ENCODE results near the gene CEBPZ. TPM values are rescaled to one million over a fixed set of nuclear protein-coding genes. Genes with fewer than 3 reads are reported as not detected.

The CEBPZ gene
- total RNA-seq, 1 donor from 2014 or later: 41.2 TPM

GRCh38 chr2:37156071-37156856 lies 75.1 kb downstream of the CEBPZ start:
- H3K27me3 Mint-ChIP-seq (ENCODE audit: unreplicated experiment): peaks cover 2% of the 10 kb centered on the region
- peaks cover 30% of the 10 kb centered on the region for H3K4me1 Mint-ChIP-seq (ENCODE audit: unreplicated experiment)
- H3K9me3 Mint-ChIP-seq (ENCODE audit: unreplicated experiment): no peaks in the 10 kb centered on the region
- peaks cover 13% of the 10 kb centered on the region for H3K36me3 Mint-ChIP-seq (ENCODE audit: low read depth, unreplicated experiment)
- DNase-seq (ENCODE audit: low spot score): peak; percentile 7
- H3K27ac Mint-ChIP-seq (ENCODE audit: unreplicated experiment): peak overlapping the region; percentile 66
- H3K4me3 Mint-ChIP-seq (ENCODE audit: unreplicated experiment): peak overlapping the region; percentile 91
- TF ChIP-seq CTCF (IDR thresholded peaks at IDR 0.05; ENCODE audit: unreplicated experiment): no peak

GRCh38 chr2:37154785-37155184 lies 76.6 kb downstream of the CEBPZ start:
- peaks cover 13% of the 10 kb centered on the region for H3K36me3 Mint-ChIP-seq (ENCODE audit: low read depth, unreplicated experiment)
- no peaks in the 10 kb centered on the region for H3K9me3 Mint-ChIP-seq (ENCODE audit: unreplicated experiment)
- DNase-seq (ENCODE audit: low spot score): no peak
- no peak overlapping the region for H3K27ac Mint-ChIP-seq (ENCODE audit: unreplicated experiment)
- TF ChIP-seq CTCF (IDR thresholded peaks at IDR 0.05; ENCODE audit: unreplicated experiment): no peak
- H3K4me3 Mint-ChIP-seq (ENCODE audit: unreplicated experiment): peak overlapping the region; percentile 63
- H3K4me1 Mint-ChIP-seq (ENCODE audit: unreplicated experiment): peaks cover 42% of the 10 kb centered on the region
- H3K27me3 Mint-ChIP-seq (ENCODE audit: unreplicated experiment): peaks cover 2% of the 10 kb centered on the region

- no peak for DNase-seq (ENCODE audit: low spot score)
- no peak for TF ChIP-seq CTCF (IDR thresholded peaks at IDR 0.05; ENCODE audit: unreplicated experiment)
- H3K4me3 Mint-ChIP-seq (ENCODE audit: unreplicated experiment): no peak overlapping the region
- H3K9me3 Mint-ChIP-seq (ENCODE audit: unreplicated experiment): no peaks in the 10 kb centered on the region
- peaks cover 2% of the 10 kb centered on the region for H3K27me3 Mint-ChIP-seq (ENCODE audit: unreplicated experiment)
- H3K36me3 Mint-ChIP-seq (ENCODE audit: low read depth, unreplicated experiment): peaks cover 13% of the 10 kb centered on the region
- peaks cover 50% of the 10 kb centered on the region for H3K4me1 Mint-ChIP-seq (ENCODE audit: unreplicated experiment)
- H3K27ac Mint-ChIP-seq (ENCODE audit: unreplicated experiment): no peak overlapping the region
These were observed 78.2 kb downstream of the CEBPZ start for GRCh38 chr2:37153224-37153623.

Other genes with a start within 250 kb of the CEBPZ start
- gene HEATR5B, start 147.2 kb downstream of the CEBPZ start, total RNA-seq (ENCODE audit: unreplicated experiment): 26.3 TPM
- gene GPATCH11, start 147.1 kb downstream of the CEBPZ start, total RNA-seq (ENCODE audit: unreplicated experiment): 8.2 TPM
- 32.9 TPM for gene EIF2AK2, start 74.6 kb downstream of the CEBPZ start, total RNA-seq (ENCODE audit: unreplicated experiment)
- gene SULT6B1, start 42.9 kb downstream of the CEBPZ start, total RNA-seq (ENCODE audit: unreplicated experiment): not detected
- gene CEBPZOS, start 35.1 kb downstream of the CEBPZ start, total RNA-seq (ENCODE audit: unreplicated experiment): 18.5 TPM
- gene NDUFAF7, start 62 bp upstream of the CEBPZ start, total RNA-seq (ENCODE audit: unreplicated experiment): 16.6 TPM
- 71.3 TPM for gene PRKD3, start 93.2 kb upstream of the CEBPZ start, total RNA-seq (ENCODE audit: unreplicated experiment)
- gene QPCT, start 113.0 kb upstream of the CEBPZ start, total RNA-seq (ENCODE audit: unreplicated experiment): 50.6 TPM